Small intestine (tissue), 7 donors: ENCODE data around the gene GUCY1A2. TPM values are rescaled to one million over a fixed set of nuclear protein-coding genes. Genes with fewer than 3 reads are reported as not detected.

Source experiments
- DNase-seq, 2 donors: peaks; one replicate each; pipeline versions ENCODE4 v3.0.0 to v3.0.0-alpha.2; 2013
- FAIRE-seq: peaks from 2 replicates; lab custom pipeline; 2012; peaks lifted over from hg19 to GRCh38; lab: Jason Lieb, UNC
- H3K27ac ChIP-seq, 3 donors: one replicate each; pipeline ENCODE4 v1.5.1; 2013; ENCODE audit warnings: low read length in 2 of 3, mild to moderate bottlenecking in 2 of 3, control low read depth in 1 of 3, inconsistent platforms in 1 of 3, low read depth in 1 of 3, moderate library complexity in 1 of 3
- H3K27me3 ChIP-seq, 3 donors: one replicate each; pipeline ENCODE4 v1.6.1; 2013; ENCODE audit warnings: low read length in 3 of 3, inconsistent platforms in 1 of 3; ENCODE audit not compliant: control insufficient read depth in 3 of 3, insufficient read depth in 3 of 3
- H3K36me3 ChIP-seq, 3 donors: one replicate each; pipeline ENCODE4 v1.6.1; 2013; ENCODE audit warnings: low read length in 3 of 3, inconsistent platforms in 1 of 3, low read depth in 1 of 3, mild to moderate bottlenecking in 1 of 3, moderate library complexity in 1 of 3; ENCODE audit not compliant: control insufficient read depth in 3 of 3, insufficient read depth in 2 of 3
- H3K4me1 ChIP-seq, 3 donors: one replicate each; pipeline ENCODE4 v1.6.1; 2013; ENCODE audit warnings: low read length in 2 of 3, inconsistent platforms in 1 of 3, low read depth in 1 of 3, mild to moderate bottlenecking in 1 of 3, moderate library complexity in 1 of 3; ENCODE audit not compliant: control insufficient read depth in 3 of 3, insufficient read depth in 2 of 3
- H3K4me3 ChIP-seq, 3 donors: one replicate each; pipeline ENCODE4 v1.5.1; 2013; ENCODE audit warnings: low read length in 3 of 3, control low read depth in 1 of 3, inconsistent platforms in 1 of 3, low read depth in 1 of 3, mild to moderate bottlenecking in 1 of 3, moderate library complexity in 1 of 3
- H3K9me3 ChIP-seq, 2 donors: one replicate each; pipeline ENCODE4 v1.6.1; 2013; ENCODE audit warnings: low read depth in 1 of 2, low read length in 1 of 2; ENCODE audit not compliant: control insufficient read depth in 2 of 2, insufficient read depth in 1 of 2
- WGBS, 3 donors: extraction: QIAGEN DNeasy Blood & Tissue Kit; methylation state at CpG; one replicate each; pipeline ENCODE4 v1.1.7; 2013; 5-methylcytosine and 5-hydroxymethylcytosine counted together
- polyA plus RNA-seq, 4 donors: library from polyadenylated mRNA; stranded (reverse) in 3 of 4; unstranded in 1 of 4; fragments of 200-250 nt in 3 of 4; fragments of 120-200 nt in 1 of 4; gene quantifications; one replicate each; pipeline versions ENCODE4 v1.2.1 to v1.2.3, GENCODE V29; 2013
- donor health status: healthy with polysubstance abuse.
- donor health status: control.
- donor health status: control.
- donor health status: Bipolar disorder and iron deficiency.
- donor health status: healthy.

GUCY1A2 gene
- polyA plus RNA-seq, 4 donors, result under 0.01 to 1.4 (median 1.0) TPM; not detected in 1

- H3K27me3 ChIP-seq, result no peaks in the 10 kb centered on the region
- no peaks in the 10 kb centered on the region for H3K9me3 ChIP-seq
- no peaks in the 10 kb centered on the region for H3K4me1 ChIP-seq
- WGBS, 3 donors, result 77 to 80% (median 79%) methylated on average over 3 of the region's 3 CpGs
- no peaks in the 10 kb centered on the region for H3K36me3 ChIP-seq
- FAIRE-seq, result no peak
- no peak overlapping the region for H3K4me3 ChIP-seq
- no peak overlapping the region for H3K27ac ChIP-seq
- DNase-seq, result no peak
Observed at GRCh38 chr11:106723071-106723470, 295.2 kb downstream of the GUCY1A2 start.

GRCh38 chr11:106717222-106717621 lies 301.1 kb downstream of the GUCY1A2 start:
- FAIRE-seq (no peak), DNase-seq (no peak)
- WGBS, 3 donors, result 43 to 69% (median 55%) methylated on average over 2 of the region's 2 CpGs
- H3K27me3 ChIP-seq, result no peaks in the 10 kb centered on the region
- H3K36me3 ChIP-seq, result no peaks in the 10 kb centered on the region
- no peaks in the 10 kb centered on the region for H3K4me1 ChIP-seq
- no peak overlapping the region for H3K27ac ChIP-seq
- H3K4me3 ChIP-seq, result no peak overlapping the region
- H3K9me3 ChIP-seq, result no peaks in the 10 kb centered on the region

GRCh38 chr11:106714199-106714598 lies 304.1 kb downstream of the GUCY1A2 start:
- FAIRE-seq (no peak), DNase-seq (no peak)
- H3K27ac ChIP-seq, result no peak overlapping the region
- H3K27me3 ChIP-seq, result no peaks in the 10 kb centered on the region
- H3K36me3 ChIP-seq, result no peaks in the 10 kb centered on the region
- H3K4me1 ChIP-seq, result no peaks in the 10 kb centered on the region
- no peak overlapping the region for H3K4me3 ChIP-seq
- 86 to 96% (median 90%) methylated on average over 1 of the region's 1 CpG for WGBS, 3 donors
- H3K9me3 ChIP-seq, result no peaks in the 10 kb centered on the region

- Histone ChIP-seq H3K4me1 (no peaks in the 10 kb centered on the region), H3K27ac (no peak overlapping the region), H3K36me3 (no peaks in the 10 kb centered on the region), H3K4me3 (no peak overlapping the region), H3K27me3 (no peaks in the 10 kb centered on the region), H3K9me3 (no peaks in the 10 kb centered on the region)
- WGBS, 3 donors, result 78 to 92% (median 85%) methylated on average over 7 of the region's 7 CpGs
- no peak for FAIRE-seq
- DNase-seq, result no peak
Observed at GRCh38 chr11:106708348-106708747, 309.9 kb downstream of the GUCY1A2 start.

- no peak for FAIRE-seq
- H3K27ac ChIP-seq, result no peak overlapping the region
- no peaks in the 10 kb centered on the region for H3K9me3 ChIP-seq
- H3K27me3 ChIP-seq, result no peaks in the 10 kb centered on the region
- no peaks in the 10 kb centered on the region for H3K4me1 ChIP-seq
- peak in 1 of 2 donors; percentile 47 for DNase-seq
- no peak overlapping the region for H3K4me3 ChIP-seq
- no peaks in the 10 kb centered on the region for H3K36me3 ChIP-seq
Observed at GRCh38 chr11:106706355-106706754, 311.9 kb downstream of the GUCY1A2 start.

- Histone ChIP-seq H3K4me3 (no peak overlapping the region), H3K36me3 (no peaks in the 10 kb centered on the region), H3K4me1 (no peaks in the 10 kb centered on the region), H3K9me3 (no peaks in the 10 kb centered on the region), H3K27ac (no peak overlapping the region), H3K27me3 (no peaks in the 10 kb centered on the region)
- FAIRE-seq (no peak), DNase-seq (no peak)
- WGBS, 3 donors, result 66 to 77% (median 67%) methylated on average over 3 of the region's 3 CpGs
Observed at GRCh38 chr11:106702805-106703204, 315.5 kb downstream of the GUCY1A2 start.

GRCh38 chr11:106697058-106697457 lies 321.2 kb downstream of the GUCY1A2 start:
- 80 to 89% (median 83%) methylated on average over 2 of the region's 2 CpGs for WGBS, 3 donors
- Histone ChIP-seq H3K9me3 (no peaks in the 10 kb centered on the region), H3K36me3 (no peaks in the 10 kb centered on the region), H3K27ac (no peak overlapping the region), H3K4me3 (no peak overlapping the region), H3K4me1 (no peaks in the 10 kb centered on the region), H3K27me3 (no peaks in the 10 kb centered on the region)
- no peak for DNase-seq
- no peak for FAIRE-seq

- FAIRE-seq (no peak), DNase-seq (no peak)
- Histone ChIP-seq H3K4me1 (no peaks in the 10 kb centered on the region), H3K4me3 (no peak overlapping the region), H3K36me3 (no peaks in the 10 kb centered on the region), H3K27me3 (no peaks in the 10 kb centered on the region), H3K9me3 (no peaks in the 10 kb centered on the region), H3K27ac (no peak overlapping the region)
- 78 to 82% (median 80%) methylated on average over 2 of the region's 2 CpGs for WGBS, 3 donors
Observed at GRCh38 chr11:106695506-106695905, 322.8 kb downstream of the GUCY1A2 start.

GRCh38 chr11:106694501-106694900 lies 323.8 kb downstream of the GUCY1A2 start:
- WGBS, 3 donors, result 74 to 81% (median 80%) methylated on average over 5 of the region's 5 CpGs
- Histone ChIP-seq H3K36me3 (no peaks in the 10 kb centered on the region), H3K27ac (no peak overlapping the region), H3K4me3 (no peak overlapping the region), H3K27me3 (no peaks in the 10 kb centered on the region), H3K9me3 (no peaks in the 10 kb centered on the region), H3K4me1 (no peaks in the 10 kb centered on the region)
- FAIRE-seq (no peak), DNase-seq (no peak)
